ENCODE results near the gene SEMA6A.

Gene SEMA6A

DNA sequence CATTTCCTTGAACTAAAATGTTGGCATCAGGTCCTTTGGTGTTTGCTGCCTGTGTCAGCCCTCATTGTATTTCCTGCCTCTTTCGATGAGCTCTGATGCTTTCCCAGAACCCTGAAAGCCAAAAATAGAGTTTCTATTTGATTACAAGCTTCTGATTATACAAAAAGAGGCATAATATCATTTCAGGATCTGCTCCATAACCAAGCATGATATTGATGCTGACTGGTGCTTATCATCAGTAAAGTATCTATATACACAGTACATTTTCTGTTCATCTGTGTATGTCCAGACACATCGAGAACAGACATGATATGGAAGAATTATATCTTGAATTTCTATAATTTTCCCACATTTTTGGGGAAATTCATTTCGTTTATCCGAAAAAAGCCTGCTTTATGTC lies 58.6 kb downstream of the SEMA6A start:
- no peak for DNase-seq (ENCODE audit: low read depth)
- H3K4me3 ChIP-seq (ENCODE audit: low read depth, low read length), result no peak overlapping the region
- TF ChIP-seq, protein P1, sequence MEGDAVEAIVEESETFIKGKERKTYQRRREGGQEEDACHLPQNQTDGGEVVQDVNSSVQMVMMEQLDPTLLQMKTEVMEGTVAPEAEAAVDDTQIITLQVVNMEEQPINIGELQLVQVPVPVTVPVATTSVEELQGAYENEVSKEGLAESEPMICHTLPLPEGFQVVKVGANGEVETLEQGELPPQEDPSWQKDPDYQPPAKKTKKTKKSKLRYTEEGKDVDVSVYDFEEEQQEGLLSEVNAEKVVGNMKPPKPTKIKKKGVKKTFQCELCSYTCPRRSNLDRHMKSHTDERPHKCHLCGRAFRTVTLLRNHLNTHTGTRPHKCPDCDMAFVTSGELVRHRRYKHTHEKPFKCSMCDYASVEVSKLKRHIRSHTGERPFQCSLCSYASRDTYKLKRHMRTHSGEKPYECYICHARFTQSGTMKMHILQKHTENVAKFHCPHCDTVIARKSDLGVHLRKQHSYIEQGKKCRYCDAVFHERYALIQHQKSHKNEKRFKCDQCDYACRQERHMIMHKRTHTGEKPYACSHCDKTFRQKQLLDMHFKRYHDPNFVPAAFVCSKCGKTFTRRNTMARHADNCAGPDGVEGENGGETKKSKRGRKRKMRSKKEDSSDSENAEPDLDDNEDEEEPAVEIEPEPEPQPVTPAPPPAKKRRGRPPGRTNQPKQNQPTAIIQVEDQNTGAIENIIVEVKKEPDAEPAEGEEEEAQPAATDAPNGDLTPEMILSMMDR (conservative IDR thresholded peaks at IDR 0.05; ENCODE audit: low read depth, low read length), result no peak

DNA sequence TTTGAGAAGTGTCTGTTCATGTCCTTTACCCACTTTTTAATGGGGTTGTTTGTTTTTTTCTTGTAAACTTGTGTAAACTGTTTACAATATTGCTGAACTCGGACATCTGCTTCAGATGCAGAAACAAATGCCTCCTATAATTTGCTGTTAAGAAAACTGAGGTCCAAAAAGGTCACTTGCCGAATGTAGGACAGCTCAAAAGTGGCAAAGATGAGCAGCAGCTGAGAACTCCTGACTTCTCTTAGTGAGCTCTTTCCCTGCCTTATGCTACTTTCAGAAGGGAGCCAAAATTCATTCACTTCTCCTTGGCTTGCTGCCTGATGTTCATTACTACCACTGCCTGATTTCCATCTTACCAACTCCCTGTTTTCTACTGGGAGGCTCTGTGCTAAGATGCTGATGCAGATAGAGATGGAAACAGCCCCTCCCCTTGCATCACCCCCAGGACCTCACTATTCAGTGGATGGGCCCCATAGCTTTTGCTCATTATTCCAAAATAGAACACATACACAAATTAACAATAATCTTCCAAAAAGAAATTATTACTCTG lies 60.1 kb downstream of the SEMA6A start:
- TF ChIP-seq, protein P1 (conservative IDR thresholded peaks at IDR 0.05; ENCODE audit: low read depth, low read length), result no peak
- no peak overlapping the region for H3K4me3 ChIP-seq (ENCODE audit: low read depth, low read length)
- no peak for DNase-seq (ENCODE audit: low read depth)

DNA sequence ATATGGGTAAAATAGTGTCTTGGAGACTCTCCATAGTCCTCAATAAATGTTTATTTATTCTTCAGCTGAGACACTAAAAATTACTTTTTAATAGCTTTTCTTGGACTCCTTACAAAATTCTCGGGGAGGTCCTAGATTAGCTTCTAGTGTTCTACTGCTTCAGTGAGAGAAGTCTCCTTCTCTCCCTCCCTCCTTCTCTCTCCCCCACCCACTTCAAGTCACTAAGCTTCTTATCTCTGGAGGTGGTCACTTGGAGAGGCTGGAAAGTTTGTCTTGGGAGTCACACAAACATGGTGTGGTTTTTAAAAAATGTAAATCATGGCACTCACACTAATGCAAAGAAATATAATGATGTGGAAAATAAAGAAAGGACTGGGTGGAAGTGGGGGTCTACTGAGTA lies 64.1 kb downstream of the SEMA6A start:
- no peak overlapping the region for H3K4me3 ChIP-seq (ENCODE audit: low read depth, low read length)
- peak; percentile 29 for DNase-seq (ENCODE audit: low read depth)
- TF ChIP-seq, protein P1 (conservative IDR thresholded peaks at IDR 0.05; ENCODE audit: low read depth, low read length), result no peak

DNA sequence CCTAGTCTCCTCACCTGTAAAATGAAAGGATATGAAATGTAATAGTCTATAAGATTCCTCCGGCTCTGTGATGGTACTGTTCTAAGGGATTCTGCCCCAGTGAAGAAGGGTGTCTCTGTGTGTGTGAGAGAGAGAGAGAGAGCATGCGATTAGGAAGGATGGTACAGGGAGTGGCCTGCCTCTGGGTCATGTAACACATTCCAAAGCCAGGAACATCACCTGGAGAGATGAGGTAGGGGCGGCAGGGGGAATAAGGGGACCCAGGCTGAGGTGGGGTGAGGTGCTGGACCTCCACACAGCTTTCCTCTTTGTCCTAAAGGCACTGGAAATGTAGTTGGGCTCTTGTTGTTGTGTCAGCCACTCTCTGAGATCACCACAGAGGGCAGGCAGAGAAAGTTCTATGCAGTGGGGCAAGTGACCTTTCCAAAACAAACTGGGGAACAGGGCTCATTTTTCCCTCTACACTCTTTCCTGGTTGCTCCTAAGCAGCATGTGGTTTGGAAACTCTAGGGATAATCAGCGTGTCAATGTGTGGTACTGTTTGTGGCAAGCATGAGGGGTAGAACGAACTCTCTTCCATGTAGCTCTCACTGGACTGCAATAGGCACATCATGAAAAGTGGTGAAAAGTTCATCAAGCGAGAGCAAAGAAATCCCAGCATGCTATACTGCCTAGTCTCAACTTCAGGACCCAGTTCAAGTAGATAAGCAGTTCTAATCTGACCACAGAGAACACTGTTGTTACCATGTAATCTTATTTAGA lies 65.0 kb downstream of the SEMA6A start:
- TF ChIP-seq, protein P1 (conservative IDR thresholded peaks at IDR 0.05; ENCODE audit: low read depth, low read length), result no peak
- no peak for DNase-seq (ENCODE audit: low read depth)
- H3K4me3 ChIP-seq (ENCODE audit: low read depth, low read length), result no peak overlapping the region

DNA sequence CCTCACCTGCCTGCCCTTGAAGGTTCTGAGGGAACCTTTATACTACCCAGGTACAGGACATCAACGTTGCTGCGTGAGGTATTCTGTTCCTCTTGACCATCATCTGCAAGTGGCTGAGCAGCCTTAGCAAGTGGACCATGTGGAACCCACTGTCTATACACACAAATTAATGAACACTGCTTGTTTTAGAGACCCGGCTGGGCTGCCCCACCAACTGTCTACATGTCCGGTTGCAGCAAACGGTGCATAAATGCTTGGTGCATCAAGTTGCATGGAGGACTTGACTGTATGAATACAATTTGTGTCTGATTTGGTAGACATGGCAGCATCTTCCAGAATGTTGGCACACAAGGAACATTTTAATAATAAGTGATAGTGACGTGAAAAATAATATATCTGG lies 65.8 kb downstream of the SEMA6A start:
- TF ChIP-seq, protein P1 (conservative IDR thresholded peaks at IDR 0.05; ENCODE audit: low read depth, low read length), result no peak
- no peak for DNase-seq (ENCODE audit: low read depth)

DNA sequence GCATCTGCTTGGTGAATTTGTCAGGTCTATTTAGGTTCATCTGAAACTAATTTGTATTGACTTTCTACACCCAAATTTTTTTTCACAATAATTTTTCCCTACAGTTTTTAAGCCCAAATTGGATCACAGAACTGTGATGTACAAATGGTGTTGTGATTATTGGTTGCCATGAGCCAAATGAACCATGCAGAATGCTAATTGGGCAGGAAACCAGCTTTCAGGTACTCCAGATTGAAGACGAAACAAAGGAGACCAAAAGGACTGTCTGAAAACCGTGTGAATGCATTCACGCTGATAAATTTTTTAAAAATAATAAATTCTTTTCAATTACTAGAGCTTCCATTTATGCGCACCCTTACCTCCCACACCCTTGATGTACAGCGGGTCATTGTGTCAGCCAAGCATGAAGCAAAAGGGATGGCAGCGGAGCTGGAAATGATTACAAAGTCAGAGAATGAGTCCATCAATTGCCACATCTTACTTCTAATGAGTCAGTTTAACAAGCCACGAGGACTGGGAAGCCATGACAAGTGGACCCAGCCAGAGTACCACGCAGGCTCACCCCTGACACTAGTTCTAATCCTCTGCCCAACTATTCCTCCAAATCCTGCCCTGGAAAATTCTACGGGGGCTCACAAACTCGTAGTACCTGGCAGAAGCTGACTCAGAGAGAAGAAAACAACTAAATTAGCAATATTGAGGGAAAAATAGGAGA lies 66.5 kb downstream of the SEMA6A start:
- no peak for DNase-seq (ENCODE audit: low read depth)
- H3K4me3 ChIP-seq (ENCODE audit: low read depth, low read length), result no peak overlapping the region
- TF ChIP-seq, protein P1 (conservative IDR thresholded peaks at IDR 0.05; ENCODE audit: low read depth, low read length), result no peak

More for the DNA sequence above, 65.8 kb downstream of the SEMA6A start:
- H3K4me3 ChIP-seq (ENCODE audit: low read depth, low read length), result no peak overlapping the region

All from choroid plexus epithelial cell (primary cell).